Measurements from ENCODE around the gene FHIT.

- TF ChIP-seq POLR2A (IDR thresholded peaks at IDR 0.05; ENCODE audit: low read depth, low read length) (no peak), CTCF (conservative IDR thresholded peaks at IDR 0.05; ENCODE audit: low read depth, low read length) (no peak), RAD21 (IDR thresholded peaks at IDR 0.05; ENCODE audit: low read length) (no peak), SMC3 (IDR thresholded peaks at IDR 0.05; ENCODE audit: low read depth, low read length) (no peak), MAFK (IDR thresholded peaks at IDR 0.05; ENCODE audit: low read depth, low read length) (no peak), RCOR1 (IDR thresholded peaks at IDR 0.05; ENCODE audit: insufficient replicate concordance, low read length) (no peak)
Observed at GRCh38 chr3:60080648-60081047, 1170.6 kb downstream of the FHIT start.
